Measurements from ENCODE around the gene TMEM38A. TPM values are rescaled to one million over a fixed set of nuclear protein-coding genes. Genes with fewer than 3 reads are reported as not detected.
A peak's percentile ranks its signal among the peaks of the same experiment; 100 is the strongest.

TMEM38A gene
- total and polyA plus RNA-seq, 9 of the 15 experiments (the other 6 are each of a cell fraction or from before 2014, with no cell fraction given), result 0.35 to 2.1 (median 1.2) TPM

GRCh38 chr19:16659832-16660708, 869 bp upstream of the TMEM38A start, which contains the start of gene SMIM7 (continued):
- peak; percentile 78 for TF ChIP-seq ETV1 (tag; conservative IDR thresholded peaks at IDR 0.05; ENCODE audit: low read depth)
- no peak for TF ChIP-seq ZNF277 (CRISPR knock-in tag; IDR thresholded peaks at IDR 0.05; ENCODE audit: borderline replicate concordance)
- no peak for TF ChIP-seq SRSF9 (IDR thresholded peaks at IDR 0.05; ENCODE audit: borderline replicate concordance, low read depth, low read length)
- no peak for TF ChIP-seq GTF2A2 (tag; IDR thresholded peaks at IDR 0.05)
- TF ChIP-seq NR2C2 (CRISPR knock-in tag; IDR thresholded peaks at IDR 0.05), result no peak
- TF ChIP-seq NR2C2 (tag; IDR thresholded peaks at IDR 0.05), result peak; percentile 96
- TF ChIP-seq SREBF2 (CRISPR knock-in tag; IDR thresholded peaks at IDR 0.05), result no peak
- no peak for TF ChIP-seq ZNF830 (CRISPR knock-in tag; IDR thresholded peaks at IDR 0.05)
- TF ChIP-seq PHF20 (IDR thresholded peaks at IDR 0.05; ENCODE audit: partially characterized antibody), result peak; percentile 95
- no peak for TF ChIP-seq NELFE (IDR thresholded peaks at IDR 0.05; ENCODE audit: insufficient read depth, insufficient read length)
- TF ChIP-seq ZNF589 (CRISPR knock-in tag; IDR thresholded peaks at IDR 0.05; ENCODE audit: low read depth), result no peak
- no peak for TF ChIP-seq E4F1 (CRISPR knock-in tag; IDR thresholded peaks at IDR 0.05; ENCODE audit: borderline replicate concordance)
- TF ChIP-seq ZNF518B (CRISPR knock-in tag; IDR thresholded peaks at IDR 0.05), result no peak
- TF ChIP-seq, protein P1, sequence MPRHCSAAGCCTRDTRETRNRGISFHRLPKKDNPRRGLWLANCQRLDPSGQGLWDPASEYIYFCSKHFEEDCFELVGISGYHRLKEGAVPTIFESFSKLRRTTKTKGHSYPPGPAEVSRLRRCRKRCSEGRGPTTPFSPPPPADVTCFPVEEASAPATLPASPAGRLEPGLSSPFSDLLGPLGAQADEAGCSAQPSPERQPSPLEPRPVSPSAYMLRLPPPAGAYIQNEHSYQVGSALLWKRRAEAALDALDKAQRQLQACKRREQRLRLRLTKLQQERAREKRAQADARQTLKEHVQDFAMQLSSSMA (CRISPR knock-in tag; IDR thresholded peaks at IDR 0.05), result no peak
- TF ChIP-seq, protein P2, sequence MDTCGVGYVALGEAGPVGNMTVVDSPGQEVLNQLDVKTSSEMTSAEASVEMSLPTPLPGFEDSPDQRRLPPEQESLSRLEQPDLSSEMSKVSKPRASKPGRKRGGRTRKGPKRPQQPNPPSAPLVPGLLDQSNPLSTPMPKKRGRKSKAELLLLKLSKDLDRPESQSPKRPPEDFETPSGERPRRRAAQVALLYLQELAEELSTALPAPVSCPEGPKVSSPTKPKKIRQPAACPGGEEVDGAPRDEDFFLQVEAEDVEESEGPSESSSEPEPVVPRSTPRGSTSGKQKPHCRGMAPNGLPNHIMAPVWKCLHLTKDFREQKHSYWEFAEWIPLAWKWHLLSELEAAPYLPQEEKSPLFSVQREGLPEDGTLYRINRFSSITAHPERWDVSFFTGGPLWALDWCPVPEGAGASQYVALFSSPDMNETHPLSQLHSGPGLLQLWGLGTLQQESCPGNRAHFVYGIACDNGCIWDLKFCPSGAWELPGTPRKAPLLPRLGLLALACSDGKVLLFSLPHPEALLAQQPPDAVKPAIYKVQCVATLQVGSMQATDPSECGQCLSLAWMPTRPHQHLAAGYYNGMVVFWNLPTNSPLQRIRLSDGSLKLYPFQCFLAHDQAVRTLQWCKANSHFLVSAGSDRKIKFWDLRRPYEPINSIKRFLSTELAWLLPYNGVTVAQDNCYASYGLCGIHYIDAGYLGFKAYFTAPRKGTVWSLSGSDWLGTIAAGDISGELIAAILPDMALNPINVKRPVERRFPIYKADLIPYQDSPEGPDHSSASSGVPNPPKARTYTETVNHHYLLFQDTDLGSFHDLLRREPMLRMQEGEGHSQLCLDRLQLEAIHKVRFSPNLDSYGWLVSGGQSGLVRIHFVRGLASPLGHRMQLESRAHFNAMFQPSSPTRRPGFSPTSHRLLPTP (IDR thresholded peaks at IDR 0.05; ENCODE audit: borderline replicate concordance, extremely low read depth, insufficient read length), result no peak
